OCI-LY3 (cell line): ENCODE data around the gene TAS2R20.

Source experiments
- EZH2phosphoT487 ChIP-seq: fragments of 200-600 bp; shearing (Covaris generic); IDR thresholded peaks from 2 replicates; pipeline ENCODE4 v1.6.1; 2018; ENCODE audit warnings: antibody characterized with exemption, mixed run types, low read depth
- TF ChIP-seq, protein P1 (sequence below): fragments of 200-600, 300-600 bp; sonication (generic); IDR thresholded peaks from 2 replicates; pipeline ENCODE4 v1.5.1; 2014; ENCODE audit warnings: antibody characterized with exemption, low read length, low read depth

- TF ChIP-seq, protein P1, sequence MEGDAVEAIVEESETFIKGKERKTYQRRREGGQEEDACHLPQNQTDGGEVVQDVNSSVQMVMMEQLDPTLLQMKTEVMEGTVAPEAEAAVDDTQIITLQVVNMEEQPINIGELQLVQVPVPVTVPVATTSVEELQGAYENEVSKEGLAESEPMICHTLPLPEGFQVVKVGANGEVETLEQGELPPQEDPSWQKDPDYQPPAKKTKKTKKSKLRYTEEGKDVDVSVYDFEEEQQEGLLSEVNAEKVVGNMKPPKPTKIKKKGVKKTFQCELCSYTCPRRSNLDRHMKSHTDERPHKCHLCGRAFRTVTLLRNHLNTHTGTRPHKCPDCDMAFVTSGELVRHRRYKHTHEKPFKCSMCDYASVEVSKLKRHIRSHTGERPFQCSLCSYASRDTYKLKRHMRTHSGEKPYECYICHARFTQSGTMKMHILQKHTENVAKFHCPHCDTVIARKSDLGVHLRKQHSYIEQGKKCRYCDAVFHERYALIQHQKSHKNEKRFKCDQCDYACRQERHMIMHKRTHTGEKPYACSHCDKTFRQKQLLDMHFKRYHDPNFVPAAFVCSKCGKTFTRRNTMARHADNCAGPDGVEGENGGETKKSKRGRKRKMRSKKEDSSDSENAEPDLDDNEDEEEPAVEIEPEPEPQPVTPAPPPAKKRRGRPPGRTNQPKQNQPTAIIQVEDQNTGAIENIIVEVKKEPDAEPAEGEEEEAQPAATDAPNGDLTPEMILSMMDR, result no peak
- TF ChIP-seq EZH2phosphoT487, result no peak
Measured at GRCh38 chr12:11014234-11014633, 16.1 kb upstream of the TAS2R20 start.
